Thoracic aorta (tissue), 2 donors: ENCODE data around the gene GULP1. TPM values are rescaled to one million over a fixed set of nuclear protein-coding genes. Genes with fewer than 3 reads are reported as not detected.
A peak's percentile ranks its signal among the peaks of the same experiment; 100 is the strongest.

Experiments
- ATAC-seq: fragments of 150-250 bp; one replicate; pipeline ENCODE4 v1.8.0; 2017; ENCODE audit warnings: low read depth; ENCODE audit not compliant: insufficient number of reproducible peaks, low FRiP score
- DNase-seq: peaks from one replicate; pipeline ENCODE4 v3.0.0-alpha.2; 2020; ENCODE audit warnings: low spot score
- H3K27ac ChIP-seq, 2 donors: fragments of 200-600 bp; sonication (generic); 1 replicate in 1 of 2; 2 replicates in 1 of 2; pipeline ENCODE4 v1.5.1; 2016; ENCODE audit warnings: mild to moderate bottlenecking in 2 of 2, moderate library complexity in 2 of 2
- H3K27me3 ChIP-seq: fragments of 200-600 bp; sonication (generic); replicated peaks from 2 replicates; pipeline ENCODE4 v1.6.0; 2016; ENCODE audit warnings: mild to moderate bottlenecking; ENCODE audit not compliant: insufficient read depth
- H3K36me3 ChIP-seq: fragments of 200-600 bp; sonication (generic); one replicate; pipeline ENCODE4 v1.5.1; 2016
- H3K4me1 ChIP-seq, 2 donors: fragments of 200-600 bp; sonication (generic); 1 replicate in 1 of 2; 2 replicates in 1 of 2; pipeline versions ENCODE4 v1.5.1 to v1.6.0; 2016; ENCODE audit warnings: low read depth in 2 of 2, mild to moderate bottlenecking in 1 of 2; ENCODE audit not compliant: control insufficient read depth in 1 of 2
- H3K4me3 ChIP-seq: fragments of 200-600 bp; sonication (generic); 2 replicates; pipeline ENCODE4 v1.5.1; 2016; ENCODE audit warnings: mild to moderate bottlenecking
- H3K9me3 ChIP-seq: fragments of 200-600 bp; sonication (generic); 2 replicates; pipeline ENCODE4 v1.5.1; 2016
- total RNA-seq, 2 donors: library from RNA; depleted of rRNA; stranded (reverse); fragments of >200 nt; gene quantifications; one replicate each; pipeline versions ENCODE4 v1.1.0 to v1.2.3, GENCODE V29; 2016
- TF ChIP-seq, protein P1 (sequence below): fragments of 200-600 bp; sonication (generic); IDR thresholded peaks from one replicate; pipeline ENCODE4 v1.5.1; 2019; ENCODE audit warnings: antibody characterized with exemption

Gene GULP1
- total RNA-seq, 2 donors from 2014 or later, result 64.0 to 80.9 TPM

- TF ChIP-seq, protein P1, sequence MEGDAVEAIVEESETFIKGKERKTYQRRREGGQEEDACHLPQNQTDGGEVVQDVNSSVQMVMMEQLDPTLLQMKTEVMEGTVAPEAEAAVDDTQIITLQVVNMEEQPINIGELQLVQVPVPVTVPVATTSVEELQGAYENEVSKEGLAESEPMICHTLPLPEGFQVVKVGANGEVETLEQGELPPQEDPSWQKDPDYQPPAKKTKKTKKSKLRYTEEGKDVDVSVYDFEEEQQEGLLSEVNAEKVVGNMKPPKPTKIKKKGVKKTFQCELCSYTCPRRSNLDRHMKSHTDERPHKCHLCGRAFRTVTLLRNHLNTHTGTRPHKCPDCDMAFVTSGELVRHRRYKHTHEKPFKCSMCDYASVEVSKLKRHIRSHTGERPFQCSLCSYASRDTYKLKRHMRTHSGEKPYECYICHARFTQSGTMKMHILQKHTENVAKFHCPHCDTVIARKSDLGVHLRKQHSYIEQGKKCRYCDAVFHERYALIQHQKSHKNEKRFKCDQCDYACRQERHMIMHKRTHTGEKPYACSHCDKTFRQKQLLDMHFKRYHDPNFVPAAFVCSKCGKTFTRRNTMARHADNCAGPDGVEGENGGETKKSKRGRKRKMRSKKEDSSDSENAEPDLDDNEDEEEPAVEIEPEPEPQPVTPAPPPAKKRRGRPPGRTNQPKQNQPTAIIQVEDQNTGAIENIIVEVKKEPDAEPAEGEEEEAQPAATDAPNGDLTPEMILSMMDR, result no peak
- H3K4me3 ChIP-seq, result no peak overlapping the region
- H3K4me1 ChIP-seq, result peaks cover 21 to 22% of the 10 kb centered on the region in 2 donors
- DNase-seq (no peak), ATAC-seq (no peak)
- no peaks in the 10 kb centered on the region for H3K9me3 ChIP-seq
- H3K27me3 ChIP-seq, result no peaks in the 10 kb centered on the region
- peak overlapping the region; percentile 6 to 57 for H3K27ac ChIP-seq
- H3K36me3 ChIP-seq, result no peaks in the 10 kb centered on the region
These were observed 338.3 kb downstream of the GULP1 start for GRCh38 chr2:188629753-188630527.

DNA sequence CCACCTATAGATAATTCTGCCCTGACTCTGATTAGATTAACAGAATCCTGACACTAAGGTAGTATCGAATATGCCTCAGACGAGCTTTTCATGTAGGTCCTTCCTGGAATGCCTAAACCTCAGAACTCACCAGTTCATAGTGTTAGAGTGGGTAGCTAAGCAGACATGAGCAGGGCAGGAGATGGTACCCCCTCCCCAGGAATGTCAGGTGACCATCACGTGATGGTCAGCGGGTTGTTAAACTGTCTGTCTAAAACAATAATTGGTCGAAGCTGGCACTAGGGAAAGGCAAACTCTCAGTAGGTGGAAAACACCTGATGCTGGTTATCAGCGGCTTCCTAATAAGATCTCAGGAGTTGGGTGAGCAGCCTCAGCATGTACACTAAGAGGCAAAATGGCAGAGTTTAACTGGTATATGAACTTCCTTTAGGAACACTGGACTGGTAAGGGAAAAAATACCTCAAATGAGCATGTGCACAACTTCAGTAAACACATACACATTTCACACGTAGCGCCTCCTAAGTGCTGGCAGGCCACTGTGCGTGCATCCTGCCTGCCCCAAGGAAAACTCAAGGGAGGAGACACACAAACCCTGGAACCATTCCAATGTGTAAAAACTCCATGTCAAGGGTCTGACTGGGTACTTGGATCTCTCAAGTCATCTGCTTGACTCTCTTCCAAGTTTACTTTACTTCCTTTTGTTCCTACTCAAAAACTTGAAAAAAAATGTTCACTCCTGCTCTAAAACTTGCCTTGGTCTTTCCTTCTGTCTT is 339.5 kb downstream of the GULP1 start:
- no peak for ATAC-seq

GRCh38 chr2:188634656-188635055 is 343.0 kb downstream of the GULP1 start:
- H3K36me3 ChIP-seq, result no peaks in the 10 kb centered on the region
- H3K9me3 ChIP-seq, result no peaks in the 10 kb centered on the region
- H3K27me3 ChIP-seq, result no peaks in the 10 kb centered on the region
- H3K4me3 ChIP-seq, result no peak overlapping the region
- H3K27ac ChIP-seq, result no peak overlapping the region
- H3K4me1 ChIP-seq, result peaks cover 11 to 14% of the 10 kb centered on the region in 2 donors
- ATAC-seq (no peak), DNase-seq (no peak)
- TF ChIP-seq, protein P1, result no peak

More for the DNA sequence above, 339.5 kb downstream of the GULP1 start:
- no peaks in the 10 kb centered on the region for H3K9me3 ChIP-seq
- peak overlapping the region; percentile 6 to 57 for H3K27ac ChIP-seq
- peaks cover 21 to 22% of the 10 kb centered on the region in 2 donors for H3K4me1 ChIP-seq
- no peaks in the 10 kb centered on the region for H3K36me3 ChIP-seq
- H3K4me3 ChIP-seq, result no peak overlapping the region
- H3K27me3 ChIP-seq, result no peaks in the 10 kb centered on the region
- no peak for DNase-seq
- TF ChIP-seq, protein P1, result no peak
